H1 (cell line): Measurements from ENCODE around the gene ZNF592. TPM values are rescaled to one million over a fixed set of nuclear protein-coding genes. Genes with fewer than 3 reads are reported as not detected.

ENCODE experiments used
- CEBPB ChIP-seq: IDR thresholded peaks from 2 replicates; pipeline ENCODE4 v1.6.1; 2012; ENCODE audit warnings: low read depth, low read length
- KDM1A ChIP-seq: fragments of 200-600, 300-600 bp; sonication (generic); IDR thresholded peaks from 2 replicates; pipeline ENCODE4 v1.7.1; 2016; ENCODE audit warnings: mild to moderate bottlenecking, low read length, borderline replicate concordance
- KDM5A ChIP-seq: fragments of 200-600 bp; IDR thresholded peaks from 2 replicates; pipeline ENCODE4 v1.7.1; 2012; ENCODE audit warnings: mild to moderate bottlenecking, low read length, inconsistent platforms, mixed read lengths
- MAFK ChIP-seq: IDR thresholded peaks from 2 replicates; pipeline ENCODE4 v1.6.1; 2012; ENCODE audit warnings: low read depth, mild to moderate bottlenecking, improper control_type of control experiment, low read length
- polyA plus RNA-seq, 7 experiments: library from polyadenylated mRNA; depleted of rRNA in 3 of 7; stranded (reverse) in 5 of 7; unstranded in 2 of 7; fragments of >200 nt in 5 of 7; fragments of 200-250 nt in 2 of 7; gene quantifications; 1 replicate in 5 of 7; 2 replicates in 1 of 7; 4 replicates in 1 of 7; pipeline versions ENCODE4 v1.2.1 to v1.2.3, GENCODE V29; 2011 to 2013; ENCODE audit warnings: missing spikeins in 2 of 7, mixed read lengths in 2 of 7
- total RNA-seq: library from RNA; stranded (reverse); fragmentation: NEBNext Ultra II Directional; extraction: Animal tissue kit (Norgen Biotek cat#: 25700); gene quantifications from 2 replicates; pipeline ENCODE4 v1.2.1, GENCODE V29; 2021

Gene ZNF592
- total and polyA plus RNA-seq, 2 of the 8 experiments (the other 6 are each of a cell fraction or from before 2014, with no cell fraction given) = 14.2 to 33.0 TPM

DNA sequence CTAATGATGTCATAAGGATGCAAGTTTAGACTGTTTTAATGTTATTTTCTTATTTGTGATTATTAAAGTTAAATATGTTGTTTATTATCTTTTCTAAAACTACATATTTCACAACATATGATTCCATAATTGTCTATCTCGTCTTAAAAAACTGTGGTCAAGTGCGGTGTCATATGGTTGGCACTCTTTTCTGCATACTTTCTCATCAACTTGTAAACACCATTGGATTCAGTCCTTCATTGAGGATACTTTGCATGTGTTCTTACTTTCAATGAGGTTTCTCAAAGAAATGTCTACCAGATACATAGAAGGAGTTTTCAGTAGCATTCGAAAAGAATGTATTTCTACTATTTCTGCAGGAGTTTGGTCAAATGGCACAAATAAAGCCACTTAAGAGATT lies 46.8 kb downstream of the ZNF592 start (continued):
- TF ChIP-seq KDM1A (no peak), MAFK (no peak), CEBPB (no peak), KDM5A (no peak)
